GM19193 (cell line): ENCODE measurements around the gene THRB.

Experiments
- POLR2A ChIP-seq: IDR thresholded peaks from 4 replicates; pipeline ENCODE4 v1.6.1; 2011; ENCODE audit not compliant: insufficient read depth, insufficient read length; ENCODE audit errors: extremely low read depth

THRB gene

GRCh38 chr3:24352893-24353553 lies 141.6 kb downstream of the THRB start:
- no peak for TF ChIP-seq POLR2A

DNA sequence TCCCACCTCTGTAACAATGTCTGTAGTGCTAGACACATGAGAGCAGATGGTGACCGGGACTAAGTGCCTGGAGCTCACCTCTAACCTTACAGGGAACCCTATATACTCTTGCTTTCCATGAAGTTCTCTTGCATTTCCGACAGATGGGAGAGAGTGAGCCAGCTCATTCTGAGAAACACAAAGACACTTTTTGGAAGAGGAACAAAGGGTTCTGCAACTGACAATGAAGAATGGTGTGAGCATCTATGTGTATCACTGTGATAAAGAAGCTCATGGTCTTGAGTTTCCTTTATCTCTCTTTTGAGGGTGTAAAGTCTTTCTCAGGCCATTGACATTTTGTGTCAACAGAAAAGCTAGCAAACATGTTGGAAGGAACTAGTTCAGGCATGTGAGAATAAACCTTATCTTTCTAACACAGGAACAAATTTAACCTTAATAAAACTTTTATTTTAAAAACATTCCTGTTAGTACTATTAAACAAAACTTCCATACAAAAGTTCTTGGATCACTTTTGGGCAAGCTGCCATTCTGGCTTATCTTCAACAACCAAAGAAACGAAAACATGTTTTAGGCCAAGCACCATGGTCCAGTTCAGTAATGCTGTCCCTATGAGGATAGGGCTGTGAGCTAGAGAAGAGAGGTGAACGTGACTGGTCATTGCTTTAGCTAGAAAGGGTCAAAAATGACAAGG lies 142.7 kb downstream of the THRB start:
- no peak for TF ChIP-seq POLR2A

- no peak for TF ChIP-seq POLR2A
These were observed 145.2 kb downstream of the THRB start for GRCh38 chr3:24349367-24350019.

DNA sequence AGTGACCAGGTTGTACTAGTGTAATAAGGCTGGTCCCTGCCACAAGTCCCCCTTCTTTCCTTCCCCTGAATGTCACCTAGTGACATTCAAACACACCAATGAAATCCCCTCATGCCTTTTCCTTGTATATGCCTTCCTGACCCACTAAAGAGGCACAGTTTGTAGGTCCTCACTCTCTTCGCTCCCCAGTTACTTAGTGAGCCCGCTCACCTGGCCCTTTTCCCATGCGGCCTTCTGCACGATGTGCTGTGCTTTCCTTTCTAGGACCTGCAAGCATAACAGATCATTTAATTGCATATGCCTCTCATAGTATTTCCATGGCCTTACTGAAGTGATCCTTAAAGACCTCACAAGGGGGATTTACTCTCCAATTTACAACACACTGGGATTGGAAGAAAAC lies 146.3 kb downstream of the THRB start:
- no peak for TF ChIP-seq POLR2A

DNA sequence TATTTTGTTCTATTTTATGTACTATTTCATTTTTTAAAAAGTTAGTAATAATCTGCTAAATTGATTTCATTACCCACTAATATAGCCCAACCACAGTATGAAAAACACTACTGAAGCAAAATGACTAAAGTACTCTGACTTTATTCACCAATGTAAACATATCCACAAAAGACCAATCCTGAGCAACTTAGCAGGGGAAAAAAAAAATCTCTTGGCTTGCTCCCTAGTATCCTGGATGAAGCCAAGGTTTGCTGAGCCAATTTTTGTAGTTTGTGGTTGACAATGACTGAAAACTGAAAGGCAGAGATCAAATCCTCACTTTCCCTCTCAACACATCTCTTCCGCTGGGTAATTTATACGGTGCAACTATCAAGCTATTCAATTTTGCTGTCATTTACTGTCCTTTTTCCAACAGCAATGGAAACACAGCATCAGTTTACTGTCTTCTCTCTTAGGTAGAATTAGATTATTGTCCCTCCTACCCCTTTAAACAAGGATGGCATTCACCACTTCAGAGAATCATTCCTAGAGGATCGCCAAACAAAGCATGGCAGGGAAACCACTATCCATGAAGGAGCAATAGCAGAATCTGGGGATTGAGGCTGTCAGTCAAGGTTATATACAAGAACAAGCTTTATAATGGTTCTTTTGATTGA lies 149.7 kb downstream of the THRB start:
- TF ChIP-seq POLR2A = no peak

GRCh38 chr3:24343084-24343783 lies 151.4 kb downstream of the THRB start:
- TF ChIP-seq POLR2A = no peak

GRCh38 chr3:24342275-24342674 lies 152.4 kb downstream of the THRB start:
- TF ChIP-seq POLR2A = no peak

DNA sequence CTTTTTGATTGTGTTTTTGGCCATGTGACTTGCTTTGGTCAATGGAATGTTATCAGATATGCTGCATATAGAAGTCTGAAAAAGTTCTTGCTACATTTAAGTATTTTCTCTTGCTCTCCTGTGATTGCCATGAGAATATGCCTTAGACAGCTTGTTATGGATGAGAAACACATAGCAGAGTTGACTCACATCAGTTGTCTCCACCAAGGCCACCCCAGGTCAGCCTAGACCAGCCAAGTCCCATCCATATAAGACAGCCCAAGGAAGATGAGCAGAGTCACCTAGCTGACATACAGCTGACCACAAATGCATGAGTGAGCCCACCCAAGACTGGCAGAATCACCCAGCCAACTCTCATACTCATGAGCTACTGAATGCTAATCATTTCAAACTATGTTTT lies 153.0 kb downstream of the THRB start:
- TF ChIP-seq POLR2A = no peak

GRCh38 chr3:24340966-24341365 lies 153.7 kb downstream of the THRB start:
- TF ChIP-seq POLR2A = no peak

GRCh38 chr3:24340161-24340560 lies 154.5 kb downstream of the THRB start:
- TF ChIP-seq POLR2A = no peak

GRCh38 chr3:24339266-24339825 lies 155.3 kb downstream of the THRB start:
- TF ChIP-seq POLR2A = no peak

- TF ChIP-seq POLR2A = no peak
These were observed 156.1 kb downstream of the THRB start for GRCh38 chr3:24338409-24339130.

DNA sequence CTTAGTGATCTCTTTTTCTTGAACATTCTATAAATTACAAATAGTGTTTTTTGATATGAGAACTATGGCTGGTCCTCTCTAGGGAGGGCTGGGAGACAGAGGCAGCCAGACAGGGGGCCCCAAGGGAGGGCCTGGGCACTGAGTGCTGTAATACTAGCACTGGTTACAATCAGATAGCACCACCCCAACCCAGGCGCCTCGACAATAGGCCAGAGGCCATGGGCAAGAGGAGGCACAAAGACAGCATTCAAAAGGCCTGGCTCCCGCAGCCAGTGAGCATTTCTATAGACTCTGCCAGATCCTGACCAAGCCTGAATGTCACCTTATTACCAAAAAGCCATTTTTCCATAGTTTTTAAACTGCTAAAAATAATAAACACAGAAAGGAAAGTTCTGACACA lies 158.5 kb downstream of the THRB start:
- no peak for TF ChIP-seq POLR2A

DNA sequence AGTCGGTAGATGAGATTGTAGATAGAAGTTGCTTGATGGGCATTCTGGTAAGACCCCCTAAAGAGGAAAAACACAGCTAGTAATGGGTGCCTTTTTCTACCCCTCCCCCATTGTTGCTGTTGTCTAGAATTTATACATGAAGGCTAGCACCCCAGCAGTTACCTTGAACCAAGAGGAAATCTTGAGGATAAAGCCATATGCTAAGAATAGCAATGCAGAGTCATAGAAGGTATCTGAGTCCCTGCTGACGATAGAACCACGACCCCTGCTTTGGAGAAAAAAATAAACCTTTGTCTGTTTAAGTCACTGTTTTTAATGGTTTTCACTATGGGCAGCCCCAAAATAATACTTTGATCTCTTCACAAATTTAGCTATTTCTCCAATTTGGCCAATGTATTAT lies 162.6 kb downstream of the THRB start:
- no peak for TF ChIP-seq POLR2A
